Karpas-422 (cell line): ENCODE measurements around the gene CACNA2D3. TPM values are rescaled to one million over a fixed set of nuclear protein-coding genes. Genes with fewer than 3 reads are reported as not detected.
"Not testable (repeated sequence)": the region's sequence is repeated elsewhere in the genome, so short reads cannot be mapped to it uniquely, and the experiment has no call there.

Experiments
- DNase-seq: peaks from one replicate; pipeline ENCODE4 v3.0.0-alpha.2; 2015
- H2AFZ ChIP-seq: fragments of 200-600 bp; sonication (generic); 2 replicates; pipeline ENCODE4 v1.6.1; 2014; ENCODE audit warnings: antibody characterized with exemption, low read length, mixed read lengths
- H3K27ac ChIP-seq: fragments of 200-600 bp; sonication (generic); 2 replicates; pipeline ENCODE4 v1.5.1; 2014; ENCODE audit warnings: mild to moderate bottlenecking, low read length, moderate library complexity
- H3K27me3 ChIP-seq: fragments of 200-600 bp; sonication (generic); 2 replicates; pipeline ENCODE4 v1.6.1; 2014; ENCODE audit warnings: low read length, mixed read lengths
- H3K36me3 ChIP-seq: fragments of 200-600 bp; sonication (generic); 2 replicates; pipeline ENCODE4 v1.6.1; 2014; ENCODE audit warnings: low read length, mixed read lengths; ENCODE audit not compliant: insufficient read depth
- H3K4me1 ChIP-seq: fragments of 200-600 bp; sonication (generic); 2 replicates; pipeline ENCODE4 v1.6.1; 2014; ENCODE audit warnings: mild to moderate bottlenecking, low read length, mixed read lengths
- H3K4me2 ChIP-seq: fragments of 200-600 bp; sonication (generic); 2 replicates; pipeline ENCODE4 v1.6.1; 2014; ENCODE audit warnings: low read length, low read depth, mild to moderate bottlenecking; ENCODE audit not compliant: poor library complexity, severe bottlenecking
- H3K4me3 ChIP-seq: fragments of 200-600 bp; sonication (generic); 2 replicates; pipeline ENCODE4 v1.5.1; 2014; ENCODE audit warnings: mild to moderate bottlenecking, antibody characterized with exemption, low read length, mixed read lengths
- H3K79me2 ChIP-seq: fragments of 200-600 bp; sonication (generic); 2 replicates; pipeline ENCODE4 v1.6.1; 2014; ENCODE audit warnings: mild to moderate bottlenecking, low read length, mixed read lengths
- H3K9ac ChIP-seq: fragments of 200-600 bp; sonication (generic); 2 replicates; pipeline ENCODE4 v1.6.0; 2014; ENCODE audit warnings: low read length
- H3K9me2 ChIP-seq: fragments of 200-600 bp; sonication (generic), shearing (Covaris generic); replicated peaks from 2 replicates; pipeline ENCODE4 v1.6.0; 2014; ENCODE audit warnings: mild to moderate bottlenecking, low read length, moderate library complexity; ENCODE audit not compliant: insufficient read depth
- H3K9me3 ChIP-seq: fragments of 300-700, 200-600 bp; sonication (generic); 2 replicates; pipeline ENCODE4 v1.6.1; 2014; ENCODE audit warnings: low read length, mixed read lengths
- H4K20me1 ChIP-seq: fragments of 200-600 bp; sonication (generic); 2 replicates; pipeline ENCODE4 v1.6.1; 2014; ENCODE audit warnings: mild to moderate bottlenecking, antibody characterized with exemption, low read length, low read depth; ENCODE audit not compliant: insufficient read depth
- total RNA-seq: library from RNA; depleted of rRNA; stranded (reverse); fragments of >200 nt; shearing (Covaris generic); gene quantifications from 2 replicates; pipeline ENCODE4 v1.2.3, GENCODE V29; 2014; ENCODE audit warnings: low replicate concordance

Gene CACNA2D3
- total RNA-seq, 1 experiment from 2014 or later = not detected

GRCh38 chr3:54464554-54464953, 342.2 kb downstream of the CACNA2D3 start:
- H3K4me3 ChIP-seq, H4K20me1 ChIP-seq, H3K27me3 ChIP-seq, H3K9me2 ChIP-seq, H3K36me3 ChIP-seq, DNase-seq, H3K27ac ChIP-seq, H3K4me1 ChIP-seq, H3K79me2 ChIP-seq, H3K4me2 ChIP-seq, H2AFZ ChIP-seq, H3K9ac ChIP-seq, H3K9me3 ChIP-seq: not testable (repeated sequence)

- Histone ChIP-seq H3K4me3 (no peak overlapping the region), H3K4me1 (no peaks in the 10 kb centered on the region), H3K27me3 (no peaks in the 10 kb centered on the region), H3K9me3 (no peaks in the 10 kb centered on the region), H3K9ac (no peak overlapping the region), H4K20me1 (no peaks in the 10 kb centered on the region), H3K36me3 (no peaks in the 10 kb centered on the region), H3K4me2 (no peak overlapping the region), H3K27ac (no peak overlapping the region), H3K9me2 (no peaks in the 10 kb centered on the region), H3K79me2 (no peaks in the 10 kb centered on the region), H2AFZ (no peak overlapping the region)
- DNase-seq = no peak
Measured at GRCh38 chr3:54476891-54477290, 354.5 kb downstream of the CACNA2D3 start.

GRCh38 chr3:54481606-54482365, 359.4 kb downstream of the CACNA2D3 start:
- Histone ChIP-seq H3K27me3 (no peaks in the 10 kb centered on the region), H3K4me2 (no peak overlapping the region), H4K20me1 (no peaks in the 10 kb centered on the region), H3K36me3 (no peaks in the 10 kb centered on the region), H3K9ac (no peak overlapping the region), H3K27ac (no peak overlapping the region), H3K9me3 (no peaks in the 10 kb centered on the region), H3K9me2 (no peaks in the 10 kb centered on the region), H3K4me1 (no peaks in the 10 kb centered on the region), H2AFZ (no peak overlapping the region), H3K79me2 (no peaks in the 10 kb centered on the region), H3K4me3 (no peak overlapping the region)
- no peak for DNase-seq

GRCh38 chr3:54484334-54484733, 362.0 kb downstream of the CACNA2D3 start:
- Histone ChIP-seq H3K9me2 (no peaks in the 10 kb centered on the region), H4K20me1 (no peaks in the 10 kb centered on the region), H3K4me2 (no peak overlapping the region), H3K27ac (no peak overlapping the region), H3K79me2 (no peaks in the 10 kb centered on the region), H3K36me3 (no peaks in the 10 kb centered on the region), H2AFZ (no peak overlapping the region), H3K4me3 (no peak overlapping the region), H3K9ac (no peak overlapping the region), H3K9me3 (no peaks in the 10 kb centered on the region), H3K27me3 (no peaks in the 10 kb centered on the region), H3K4me1 (no peaks in the 10 kb centered on the region)
- DNase-seq = no peak

GRCh38 chr3:54486317-54486716, 364.0 kb downstream of the CACNA2D3 start:
- Histone ChIP-seq H3K36me3 (no peaks in the 10 kb centered on the region), H3K4me1 (no peaks in the 10 kb centered on the region), H4K20me1 (no peaks in the 10 kb centered on the region), H3K9me2 (no peaks in the 10 kb centered on the region), H3K27me3 (no peaks in the 10 kb centered on the region), H3K79me2 (no peaks in the 10 kb centered on the region), H3K9me3 (no peaks in the 10 kb centered on the region), H3K4me3 (no peak overlapping the region), H2AFZ (no peak overlapping the region), H3K27ac (no peak overlapping the region), H3K4me2 (no peak overlapping the region), H3K9ac (no peak overlapping the region)
- no peak for DNase-seq

GRCh38 chr3:54488297-54488696, 365.9 kb downstream of the CACNA2D3 start:
- H3K9me3 ChIP-seq = no peaks in the 10 kb centered on the region
- no peaks in the 10 kb centered on the region for H3K4me1 ChIP-seq
- no peaks in the 10 kb centered on the region for H3K36me3 ChIP-seq
- H3K9me2 ChIP-seq = no peaks in the 10 kb centered on the region
- H2AFZ ChIP-seq = no peak overlapping the region
- H3K9ac ChIP-seq = no peak overlapping the region
- H4K20me1 ChIP-seq = no peaks in the 10 kb centered on the region
- H3K4me3 ChIP-seq = no peak overlapping the region
- H3K27me3 ChIP-seq = no peaks in the 10 kb centered on the region
- no peak overlapping the region for H3K27ac ChIP-seq
- DNase-seq = no peak
- H3K4me2 ChIP-seq = no peak overlapping the region
- no peaks in the 10 kb centered on the region for H3K79me2 ChIP-seq

- Histone ChIP-seq H4K20me1 (no peaks in the 10 kb centered on the region), H3K27ac (no peak overlapping the region), H3K4me1 (no peaks in the 10 kb centered on the region), H2AFZ (no peak overlapping the region), H3K9me3 (peaks cover 7% of the 10 kb centered on the region; the same call in 1 of the 2 replicates), H3K79me2 (no peaks in the 10 kb centered on the region), H3K9ac (no peak overlapping the region), H3K27me3 (no peaks in the 10 kb centered on the region), H3K4me2 (no peak overlapping the region), H3K36me3 (no peaks in the 10 kb centered on the region), H3K9me2 (0 out of 2 replicates have a peak, but pooled peaks cover 3% of the 10 kb centered on the region), H3K4me3 (no peak overlapping the region)
- no peak for DNase-seq
Measured at GRCh38 chr3:54494209-54494608, 371.9 kb downstream of the CACNA2D3 start.

GRCh38 chr3:54506603-54507002, 384.3 kb downstream of the CACNA2D3 start:
- H3K27ac ChIP-seq = no peak overlapping the region
- no peaks in the 10 kb centered on the region for H4K20me1 ChIP-seq
- H3K9me3 ChIP-seq = no peaks in the 10 kb centered on the region
- DNase-seq = no peak
- H3K79me2 ChIP-seq = no peaks in the 10 kb centered on the region
- no peak overlapping the region for H3K4me3 ChIP-seq
- no peaks in the 10 kb centered on the region for H3K27me3 ChIP-seq
- no peaks in the 10 kb centered on the region for H3K36me3 ChIP-seq
- no peak overlapping the region for H3K9ac ChIP-seq
- no peak overlapping the region for H3K4me2 ChIP-seq
- H3K9me2 ChIP-seq = no peaks in the 10 kb centered on the region
- H2AFZ ChIP-seq = no peak overlapping the region
- H3K4me1 ChIP-seq = no peaks in the 10 kb centered on the region
